HG02870 (cell line): ENCODE results near the gene TBC1D9B.

Source experiments
- ATAC-seq: cut with Tn5 transposase; IDR thresholded peaks from one replicate; pipeline ENCODE4 v1.9.1; 2021; ENCODE audit warnings: mild to moderate bottlenecking, moderate library complexity; ENCODE audit not compliant: unreplicated experiment

The TBC1D9B gene

GRCh38 chr5:179822059-179822432 is 85.7 kb downstream of the TBC1D9B start:
- ATAC-seq: no peak

GRCh38 chr5:179821298-179822058 is 86.2 kb downstream of the TBC1D9B start:
- ATAC-seq: peak; percentile 42

- peak; percentile 26 for ATAC-seq
These were observed 87.0 kb downstream of the TBC1D9B start, which contains the start of gene SQSTM1 for GRCh38 chr5:179820483-179821297. TSS of gene SQSTM1 (plus strand) at chr5:179820905. CDS start at chr5:179820937, 32 bp downstream.

GRCh38 chr5:179820127-179820482 is 87.6 kb downstream of the TBC1D9B start:
- no peak for ATAC-seq

- ATAC-seq: no peak
These were observed 88.2 kb downstream of the TBC1D9B start for GRCh38 chr5:179819296-179820126.

- peak; percentile 58 for ATAC-seq
These were observed 88.9 kb downstream of the TBC1D9B start for GRCh38 chr5:179818746-179819295.

GRCh38 chr5:179817890-179818745 is 89.6 kb downstream of the TBC1D9B start:
- no peak for ATAC-seq

GRCh38 chr5:179817470-179817840 is 90.2 kb downstream of the TBC1D9B start:
- no peak for ATAC-seq

- no peak for ATAC-seq
These were observed 90.8 kb downstream of the TBC1D9B start for GRCh38 chr5:179816796-179817469.

- ATAC-seq: no peak
These were observed 91.3 kb downstream of the TBC1D9B start for GRCh38 chr5:179816401-179816795.

GRCh38 chr5:179815491-179816249 is 92.0 kb downstream of the TBC1D9B start:
- ATAC-seq: no peak

GRCh38 chr5:179814090-179814489 is 93.6 kb downstream of the TBC1D9B start:
- ATAC-seq: no peak

- ATAC-seq: no peak
These were observed 94.6 kb downstream of the TBC1D9B start for GRCh38 chr5:179812997-179813607.

GRCh38 chr5:179812135-179812825 is 95.4 kb downstream of the TBC1D9B start:
- ATAC-seq: no peak
